Natural killer cell (primary cell): Measurements from ENCODE around the gene ISL1. TPM values are rescaled to one million over a fixed set of nuclear protein-coding genes. Genes with fewer than 3 reads are reported as not detected.

Experiments used
- ATAC-seq, 3 donors: fragments of 150-1000 bp in 2 of 3; fragments of 200-7000 bp in 1 of 3; cut with Tn5 transposase; 1 replicate in 1 of 3; 2 replicates in 2 of 3; pipeline ENCODE4 v1.10.0; 2021; ENCODE audit warnings: mild to moderate bottlenecking in 2 of 3, moderate library complexity in 2 of 3
- DNase-seq, 2 donors: peaks; one replicate each; pipeline versions ENCODE4 v3.0.0 to v3.0.0-alpha.2; 2013 to 2021; ENCODE audit warnings: mixed read lengths in 1 of 2
- H3K27ac ChIP-seq: one replicate; pipeline ENCODE4 v1.5.1; 2013; ENCODE audit warnings: mild to moderate bottlenecking, low read length
- H3K27me3 ChIP-seq: one replicate; pipeline ENCODE4 v1.6.1; 2013; ENCODE audit warnings: low read length; ENCODE audit not compliant: control insufficient read depth, insufficient read depth
- H3K36me3 ChIP-seq: one replicate; pipeline ENCODE4 v1.6.1; 2013; ENCODE audit warnings: low read length; ENCODE audit not compliant: control insufficient read depth, insufficient read depth
- H3K4me1 ChIP-seq: one replicate; pipeline ENCODE4 v1.6.1; 2013; ENCODE audit warnings: low read length; ENCODE audit not compliant: control insufficient read depth, insufficient read depth
- H3K4me3 ChIP-seq: one replicate; pipeline ENCODE4 v1.5.1; 2013; ENCODE audit warnings: low read length
- H3K9me3 ChIP-seq: one replicate; pipeline ENCODE4 v1.6.1; 2013; ENCODE audit warnings: low read length; ENCODE audit not compliant: control insufficient read depth, insufficient read depth
- H3K27ac Mint-ChIP-seq, 2 donors: one replicate each; pipeline ENCODE4 v1.8.0; 2022; ENCODE audit warnings: mild to moderate bottlenecking in 2 of 2, mixed read lengths in 2 of 2, moderate library complexity in 1 of 2
- H3K27me3 Mint-ChIP-seq, 2 donors: one replicate each; pipeline ENCODE4 v1.8.0; 2022; ENCODE audit warnings: low read depth in 2 of 2, mixed read lengths in 2 of 2
- H3K36me3 Mint-ChIP-seq: one replicate; pipeline ENCODE4 v1.8.0; 2022; ENCODE audit warnings: mixed read lengths
- H3K4me1 Mint-ChIP-seq, 2 donors: one replicate each; pipeline ENCODE4 v1.8.0; 2022; ENCODE audit warnings: mixed read lengths in 2 of 2
- H3K4me3 Mint-ChIP-seq: one replicate; pipeline ENCODE4 v1.8.0; 2022; ENCODE audit warnings: mild to moderate bottlenecking, moderate library complexity, mixed read lengths
- H3K9me3 Mint-ChIP-seq, 2 donors: one replicate each; pipeline ENCODE4 v1.8.0; 2022; ENCODE audit warnings: mixed read lengths in 2 of 2
- CTCF ChIP-seq: fragments of 200-600 bp; IDR thresholded peaks from one replicate; pipeline ENCODE4 v1.8.0; 2022; ENCODE audit warnings: antibody characterized with exemption
- WGBS: methylation state at CpG from one replicate; pipeline ENCODE4 v1.1.7; 2013; ENCODE audit warnings: missing lambda C conversion rate; ENCODE audit not compliant: insufficient coverage; 5-methylcytosine and 5-hydroxymethylcytosine counted together
- intact Hi-C: fragments of 100-400 bp; cut with micrococcal nuclease; formaldehyde crosslinking; loops from one replicate; pipeline ENCODE4 v1.14.2; 2022
- total RNA-seq, 4 donors: library from RNA; stranded (reverse); fragments of 120-200 nt in 1 of 4; gene quantifications; one replicate each; pipeline versions ENCODE4 v1.2.3 to v1.2.4, GENCODE V29; 2013 to 2022

Gene ISL1
- total RNA-seq, 3 donors from 2014 or later (not counting 1 experiment from before 2014, with no cell fraction given), result not detected

DNA sequence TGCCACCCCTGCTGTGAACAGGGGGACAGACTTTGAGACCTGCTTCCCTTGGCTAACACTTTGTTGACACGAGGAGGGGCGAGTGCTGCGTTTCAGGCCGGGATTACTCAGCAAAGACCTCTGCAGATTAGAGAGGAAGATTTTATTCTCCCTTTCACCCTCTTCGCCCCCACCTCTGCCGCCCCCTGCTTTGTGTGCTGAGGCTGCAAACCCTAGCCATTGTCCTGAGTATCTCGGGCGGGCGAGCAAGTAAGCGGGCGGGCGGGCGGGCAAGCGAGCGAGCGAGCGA, 6.0 kb downstream of the ISL1 start:
- no peak for TF ChIP-seq CTCF
- ATAC-seq (no peak), DNase-seq (no peak)
- peaks cover 40% of the 10 kb centered on the region for H3K27me3 ChIP-seq
- intact Hi-C loops, result no loop called here
- Mint-ChIP-seq H3K27me3 (peaks cover 53 to 61% of the 10 kb centered on the region in 2 donors), H3K9me3 (peaks cover 0 to 2% of the 10 kb centered on the region in 2 donors), H3K4me1 (no peaks in the 10 kb centered on the region), H3K36me3 (peaks cover 23% of the 10 kb centered on the region), H3K27ac (no peak overlapping the region), H3K4me3 (no peak overlapping the region)
- H3K4me3 ChIP-seq, result no peak overlapping the region
- no peaks in the 10 kb centered on the region for H3K4me1 ChIP-seq
- peaks cover 7% of the 10 kb centered on the region for H3K9me3 ChIP-seq
- no peaks in the 10 kb centered on the region for H3K36me3 ChIP-seq
- no peak overlapping the region for H3K27ac ChIP-seq
- WGBS, result 5% methylated on average over 17 of the region's 17 CpGs

DNA sequence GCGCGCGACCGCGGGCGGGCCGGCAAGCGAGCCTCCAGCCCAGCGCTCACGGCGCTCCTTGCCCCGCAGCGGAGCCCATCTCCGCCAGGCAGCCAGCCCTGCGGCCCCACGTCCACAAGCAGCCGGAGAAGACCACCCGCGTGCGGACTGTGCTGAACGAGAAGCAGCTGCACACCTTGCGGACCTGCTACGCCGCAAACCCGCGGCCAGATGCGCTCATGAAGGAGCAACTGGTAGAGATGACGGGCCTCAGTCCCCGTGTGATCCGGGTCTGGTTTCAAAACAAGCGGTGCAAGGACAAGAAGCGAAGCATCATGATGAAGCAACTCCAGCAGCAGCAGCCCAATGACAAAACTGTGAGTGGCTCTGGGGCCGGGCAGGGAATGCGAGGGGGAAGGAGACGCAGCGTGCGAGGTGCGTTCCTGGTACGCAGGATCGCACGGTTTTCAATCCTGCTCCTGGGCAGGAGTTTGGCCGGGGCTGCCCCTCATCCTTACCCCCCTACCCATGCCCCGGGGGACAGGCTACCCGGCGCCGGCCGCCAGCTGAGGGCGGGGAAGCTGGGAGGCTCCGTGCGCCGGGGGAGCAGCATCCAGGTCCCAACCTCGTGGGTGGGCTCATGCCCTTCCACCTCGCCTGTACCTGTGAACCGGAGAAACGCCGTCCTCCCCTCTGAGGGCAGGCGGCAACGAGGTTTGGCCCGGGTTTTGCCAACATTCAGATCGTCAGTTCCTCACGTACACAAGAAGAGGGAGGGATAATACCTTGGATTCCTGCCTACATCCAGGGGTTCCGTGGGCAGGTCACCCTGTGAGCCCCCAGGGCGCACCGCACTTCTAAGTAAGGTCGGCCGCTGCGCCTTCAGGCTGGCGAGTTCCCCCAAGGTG, 6.6 kb downstream of the ISL1 start:
- Mint-ChIP-seq H3K27ac (no peak overlapping the region), H3K9me3 (peaks cover 0 to 2% of the 10 kb centered on the region in 2 donors), H3K36me3 (peaks cover 17% of the 10 kb centered on the region), H3K4me1 (no peaks in the 10 kb centered on the region), H3K4me3 (no peak overlapping the region), H3K27me3 (peaks cover 47 to 55% of the 10 kb centered on the region in 2 donors)
- DNase-seq (no peak), ATAC-seq (no peak)
- intact Hi-C loops, result no loop called here
- H3K27me3 ChIP-seq, result peaks cover 37% of the 10 kb centered on the region
- H3K27ac ChIP-seq, result no peak overlapping the region
- no peaks in the 10 kb centered on the region for H3K4me1 ChIP-seq
- WGBS, result 9% methylated on average over 68 of the region's 68 CpGs
- H3K4me3 ChIP-seq, result no peak overlapping the region
- H3K9me3 ChIP-seq, result peaks cover 7% of the 10 kb centered on the region
- TF ChIP-seq CTCF, result no peak
- H3K36me3 ChIP-seq, result no peaks in the 10 kb centered on the region

GRCh38 chr5:51391175-51391574, 7.9 kb downstream of the ISL1 start:
- no peak overlapping the region for H3K4me3 ChIP-seq
- H3K27me3 ChIP-seq, result peaks cover 33% of the 10 kb centered on the region
- Mint-ChIP-seq H3K4me3 (no peak overlapping the region), H3K27ac (no peak overlapping the region), H3K4me1 (no peaks in the 10 kb centered on the region), H3K9me3 (peaks cover 2% of the 10 kb centered on the region in 2 donors), H3K27me3 (peaks cover 41 to 45% of the 10 kb centered on the region in 2 donors), H3K36me3 (peaks cover 4% of the 10 kb centered on the region)
- 46% methylated on average over 5 of the region's 5 CpGs for WGBS
- H3K4me1 ChIP-seq, result no peaks in the 10 kb centered on the region
- no peak for ATAC-seq
- intact Hi-C loops, result no loop called here
- H3K36me3 ChIP-seq, result no peaks in the 10 kb centered on the region
- DNase-seq, result no peak
- H3K27ac ChIP-seq, result no peak overlapping the region
- TF ChIP-seq CTCF, result no peak
- H3K9me3 ChIP-seq, result peaks cover 7% of the 10 kb centered on the region
